Breast epithelium (tissue), 4 donors: ENCODE measurements around the gene WAC. TPM values are rescaled to one million over a fixed set of nuclear protein-coding genes. Genes with fewer than 3 reads are reported as not detected.
"Not testable (repeated sequence)": the region's sequence is repeated elsewhere in the genome, so short reads cannot be mapped to it uniquely, and the experiment has no call there.

ENCODE experiments used
- DNase-seq, 2 donors: peaks; one replicate each; pipeline ENCODE4 v3.0.0-alpha.2; 2019; ENCODE audit warnings: low spot score in 2 of 2
- H3K27ac ChIP-seq, 2 donors: fragments of 200-600 bp; sonication (generic) in 1 of 2; one replicate each; pipeline ENCODE4 v1.5.1; 2016 to 2019; ENCODE audit warnings: mild to moderate bottlenecking in 1 of 2
- H3K27me3 ChIP-seq, 2 donors: fragments of 200-600 bp; sonication (generic) in 1 of 2; one replicate each; pipeline versions ENCODE4 v1.5.1 to v1.6.0; 2017 to 2019; ENCODE audit warnings: control low read depth in 1 of 2, mild to moderate bottlenecking in 1 of 2
- H3K36me3 ChIP-seq: fragments of 200-600 bp; one replicate; pipeline ENCODE4 v1.5.1; 2019
- H3K4me1 ChIP-seq, 2 donors: fragments of 200-600 bp; sonication (generic); one replicate each; pipeline ENCODE4 v1.5.1; 2016 to 2019; ENCODE audit warnings: control low read depth in 1 of 2
- H3K4me3 ChIP-seq, 3 donors: fragments of 200-600 bp; sonication (generic); 1 replicate in 2 of 3; 2 replicates in 1 of 3; pipeline ENCODE4 v1.5.1; 2016 to 2019; ENCODE audit warnings: mild to moderate bottlenecking in 3 of 3, moderate library complexity in 2 of 3
- H3K9me3 ChIP-seq, 2 donors: fragments of 200-600 bp; sonication (generic) in 1 of 2; one replicate each; pipeline ENCODE4 v1.5.1; 2016 to 2019; ENCODE audit warnings: control low read depth in 1 of 2
- CTCF ChIP-seq, 3 donors: fragments of 450-650 bp; IDR thresholded peaks; one replicate each; pipeline ENCODE4 v1.5.1; 2016 to 2017; ENCODE audit warnings: antibody characterized with exemption in 3 of 3, mild to moderate bottlenecking in 3 of 3, moderate library complexity in 3 of 3
- POLR2A ChIP-seq: fragments of 450-650 bp; IDR thresholded peaks from one replicate; pipeline ENCODE4 v1.6.1; 2016; ENCODE audit warnings: antibody characterized with exemption, mild to moderate bottlenecking, moderate library complexity
- POLR2AphosphoS5 ChIP-seq, 3 donors: sonication (generic); formaldehyde crosslinking; IDR thresholded peaks; one replicate each; pipeline ENCODE4 v1.6.1; 2017; ENCODE audit warnings: antibody characterized with exemption in 3 of 3
- intact Hi-C: fragments of 100-400 bp; cut with DNase I; formaldehyde crosslinking; loops from one replicate; pipeline ENCODE4 v1.15.1; 2023; ENCODE audit warnings: low total_unique reads
- total RNA-seq, 3 donors: library from RNA; depleted of rRNA; stranded (reverse); fragments of >200 nt; gene quantifications; one replicate each; pipeline ENCODE4 v1.1.0, GENCODE V29; 2016

The WAC gene
- total RNA-seq, 3 donors from 2014 or later, result 124 to 180 (median 142) TPM

GRCh38 chr10:28505359-28505959 is 27.5 kb upstream of the WAC start:
- Histone ChIP-seq H3K4me3 (no peak overlapping the region), H3K4me1 (no peaks in the 10 kb centered on the region), H3K36me3 (no peaks in the 10 kb centered on the region), H3K9me3 (no peaks in the 10 kb centered on the region), H3K27me3 (no peaks in the 10 kb centered on the region), H3K27ac (no peak overlapping the region)
- intact Hi-C loops, result no loop called here
- TF ChIP-seq CTCF (IDR thresholded peaks at IDR 0.05) (no peak), POLR2AphosphoS5 (IDR thresholded peaks at IDR 0.05) (no peak), POLR2A (no peak)
- DNase-seq, result peak in 1 of 2 donors; percentile 20

GRCh38 chr10:28508304-28508925 is 24.5 kb upstream of the WAC start:
- intact Hi-C loops, result no loop called here
- H3K9me3 ChIP-seq, result no peaks in the 10 kb centered on the region
- no peaks in the 10 kb centered on the region for H3K36me3 ChIP-seq
- no peaks in the 10 kb centered on the region for H3K4me1 ChIP-seq
- no peak for DNase-seq
- no peaks in the 10 kb centered on the region for H3K27me3 ChIP-seq
- TF ChIP-seq CTCF (IDR thresholded peaks at IDR 0.05) (no peak), POLR2AphosphoS5 (IDR thresholded peaks at IDR 0.05) (no peak), POLR2A (no peak)
- no peak overlapping the region for H3K27ac ChIP-seq
- H3K4me3 ChIP-seq, result no peak overlapping the region

- Histone ChIP-seq H3K27me3 (no peaks in the 10 kb centered on the region), H3K9me3 (no peaks in the 10 kb centered on the region), H3K27ac (no peak overlapping the region), H3K4me1 (no peaks in the 10 kb centered on the region), H3K36me3 (no peaks in the 10 kb centered on the region), H3K4me3 (no peak overlapping the region)
- intact Hi-C loops, result no loop called here
- DNase-seq, result no peak
- TF ChIP-seq POLR2AphosphoS5 (IDR thresholded peaks at IDR 0.05) (no peak), CTCF (IDR thresholded peaks at IDR 0.05) (no peak), POLR2A (no peak)
Observed at GRCh38 chr10:28509286-28509685, 23.6 kb upstream of the WAC start.

- Histone ChIP-seq H3K4me3 (no peak overlapping the region), H3K9me3 (peaks cover 0 to 6% of the 10 kb centered on the region in 2 donors), H3K27ac (no peak overlapping the region), H3K27me3 (no peaks in the 10 kb centered on the region), H3K36me3 (no peaks in the 10 kb centered on the region), H3K4me1 (no peaks in the 10 kb centered on the region)
- TF ChIP-seq POLR2AphosphoS5 (IDR thresholded peaks at IDR 0.05) (no peak), CTCF (IDR thresholded peaks at IDR 0.05) (no peak), POLR2A (no peak)
- DNase-seq, result no peak
- intact Hi-C loops, result no loop called here
Observed at GRCh38 chr10:28514648-28515047, 18.3 kb upstream of the WAC start.

- Histone ChIP-seq H3K9me3 (peaks cover 9 to 10% of the 10 kb centered on the region in 2 donors), H3K4me1 (no peaks in the 10 kb centered on the region), H3K36me3 (no peaks in the 10 kb centered on the region), H3K4me3 (no peak overlapping the region), H3K27me3 (no peaks in the 10 kb centered on the region), H3K27ac (no peak overlapping the region)
- intact Hi-C loops, result no loop called here
- no peak for DNase-seq
- no peak for TF ChIP-seq CTCF (IDR thresholded peaks at IDR 0.05)
- TF ChIP-seq POLR2A, result no peak
- TF ChIP-seq POLR2AphosphoS5 (IDR thresholded peaks at IDR 0.05), result no peak
Observed at GRCh38 chr10:28520346-28520745, 12.6 kb upstream of the WAC start.

- H3K27ac ChIP-seq, H3K36me3 ChIP-seq, H3K4me1 ChIP-seq, intact Hi-C loops, H3K27me3 ChIP-seq, DNase-seq, H3K4me3 ChIP-seq: not testable (repeated sequence)
- peaks cover 9 to 10% of the 10 kb centered on the region in 2 donors for H3K9me3 ChIP-seq
Observed at GRCh38 chr10:28520828-28521227, 12.1 kb upstream of the WAC start.

- peaks cover 9 to 10% of the 10 kb centered on the region in 2 donors for H3K9me3 ChIP-seq
- H3K4me3 ChIP-seq, intact Hi-C loops, H3K27ac ChIP-seq, H3K4me1 ChIP-seq, DNase-seq, H3K27me3 ChIP-seq, H3K36me3 ChIP-seq: not testable (repeated sequence)
Observed at GRCh38 chr10:28521961-28522360, 11.0 kb upstream of the WAC start.
